H1 (cell line): ENCODE data around the gene HIVEP3. TPM values are rescaled to one million over a fixed set of nuclear protein-coding genes. Genes with fewer than 3 reads are reported as not detected.

ENCODE experiments used
- CTCF ChIA-PET: fragments of 300-600 bp; sonication (Branson Sonifier 250); formaldehyde crosslinking; loops from one replicate; lab custom pipeline; 2021; ENCODE audit not compliant: partially characterized antibody; lab: Charles Lee
- POLR2A ChIA-PET: fragments of 300-600 bp; sonication (Branson Sonifier 250); formaldehyde crosslinking; loops from one replicate; lab custom pipeline; 2021; ENCODE audit warnings: inconsistent platforms; ENCODE audit not compliant: partially characterized antibody; lab: Charles Lee
- DNase-seq, 2 experiments: peaks; one replicate each; pipeline versions ENCODE4 v3.0.0 to v3.0.0-alpha.2; 2010 to 2022; ENCODE audit warnings: low spot score in 2 of 2, low read depth in 1 of 2, mixed read lengths in 1 of 2
- FAIRE-seq: peaks from 2 replicates; lab custom pipeline; 2011; peaks lifted over from hg19 to GRCh38; lab: Jason Lieb, UNC
- H2AFZ ChIP-seq: 2 replicates; pipeline ENCODE4 v1.8.1; 2012; ENCODE audit warnings: low read length, inconsistent platforms
- H2AK5ac ChIP-seq: 2 replicates; pipeline ENCODE4 v1.6.1; 2013; ENCODE audit warnings: low read depth, low read length
- H2BK120ac ChIP-seq: replicated peaks from 2 replicates; pipeline ENCODE3; 2013; ENCODE audit warnings: low read depth, low read length, inconsistent platforms
- H2BK12ac ChIP-seq: 2 replicates; pipeline ENCODE4 v1.6.1; 2013; ENCODE audit warnings: low read depth, low read length
- H2BK15ac ChIP-seq: 2 replicates; pipeline ENCODE4 v1.6.1; 2013; ENCODE audit warnings: low read length
- H2BK20ac ChIP-seq: 2 replicates; pipeline ENCODE4 v1.6.1; 2013; ENCODE audit warnings: low read length
- H2BK5ac ChIP-seq: 2 replicates; pipeline ENCODE4 v1.6.1; 2013; ENCODE audit warnings: low read depth, low read length
- H3K14ac ChIP-seq: 2 replicates; pipeline ENCODE4 v1.6.1; 2013; ENCODE audit warnings: inconsistent platforms; ENCODE audit not compliant: insufficient read length
- H3K18ac ChIP-seq: 2 replicates; pipeline ENCODE4 v1.6.1; 2013; ENCODE audit warnings: low read length; ENCODE audit errors: extremely low read depth
- H3K23ac ChIP-seq: 2 replicates; pipeline ENCODE4 v1.6.1; 2013; ENCODE audit warnings: inconsistent platforms; ENCODE audit not compliant: insufficient read length
- H3K23me2 ChIP-seq: 2 replicates; pipeline ENCODE4 v1.6.1; 2013; ENCODE audit warnings: low read depth, low read length
- H3K27ac ChIP-seq: 2 replicates; pipeline ENCODE4 v1.6.1; 2011; ENCODE audit warnings: low read depth, low read length, inconsistent platforms
- H3K27me3 ChIP-seq, 4 experiments: replicated peaks in 1 of 4; 1 replicate in 1 of 4; 2 replicates in 3 of 4; pipeline versions ENCODE4 v1.6.1 to v1.8.1; 2011 to 2013; ENCODE audit warnings: low read length in 3 of 4, mild to moderate bottlenecking in 3 of 4, inconsistent platforms in 2 of 4, mixed read lengths in 2 of 4, moderate library complexity in 1 of 4; ENCODE audit not compliant: control insufficient read depth in 3 of 4, insufficient read depth in 3 of 4; ENCODE audit errors: extremely low read depth in 1 of 4
- H3K36me3 ChIP-seq, 4 experiments: 2 replicates each; pipeline versions ENCODE4 v1.6.1 to v1.8.1; 2011 to 2013; ENCODE audit warnings: mild to moderate bottlenecking in 4 of 4, low read length in 3 of 4, moderate library complexity in 2 of 4, control low read depth in 1 of 4, inconsistent platforms in 1 of 4; ENCODE audit not compliant: insufficient read depth in 4 of 4, control insufficient read depth in 2 of 4
- H3K4ac ChIP-seq: replicated peaks from 2 replicates; pipeline ENCODE3; 2013; ENCODE audit warnings: low read length, low read depth, mixed read lengths, inconsistent platforms; ENCODE audit not compliant: insufficient read length
- H3K4me1 ChIP-seq, 4 experiments: replicated peaks in 1 of 4; 1 replicate in 1 of 4; 2 replicates in 3 of 4; pipeline versions ENCODE4 v1.6.1 to v1.8.1; 2011 to 2013; ENCODE audit warnings: low read length in 3 of 4, inconsistent platforms in 2 of 4, mixed read lengths in 1 of 4; ENCODE audit not compliant: insufficient read depth in 4 of 4, control insufficient read depth in 3 of 4
- H3K4me2 ChIP-seq, 2 experiments: 2 replicates each; pipeline versions ENCODE4 v1.6.1 to v1.8.1; 2011 to 2013; ENCODE audit warnings: low read depth in 2 of 2, low read length in 2 of 2, control low read depth in 1 of 2, inconsistent platforms in 1 of 2, mild to moderate bottlenecking in 1 of 2; ENCODE audit not compliant: insufficient read depth in 1 of 2
- H3K4me3 ChIP-seq, 4 experiments: fragments of 200-600, 300-600 bp in 1 of 4; sonication (generic), shearing (Covaris generic), sonication (Bioruptor Twin) in 1 of 4; 2 replicates each; pipeline versions ENCODE4 v1.5.1 to v1.8.1; 2011 to 2016; ENCODE audit warnings: low read length in 4 of 4, low read depth in 3 of 4, control low read depth in 2 of 4, inconsistent platforms in 2 of 4, mild to moderate bottlenecking in 2 of 4, mixed read lengths in 1 of 4, moderate library complexity in 1 of 4; ENCODE audit not compliant: insufficient read depth in 2 of 4; ENCODE audit errors: extremely low read depth in 1 of 4
- H3K56ac ChIP-seq: replicated peaks from 2 replicates; pipeline ENCODE3; 2013; ENCODE audit warnings: low read depth, mild to moderate bottlenecking, mixed read lengths, low read length, inconsistent platforms; ENCODE audit not compliant: insufficient read length
- H3K79me1 ChIP-seq: 2 replicates; pipeline ENCODE4 v1.6.1; 2013; ENCODE audit warnings: low read depth, low read length, control low read depth
- H3K79me2 ChIP-seq, 2 experiments: 2 replicates each; pipeline versions ENCODE4 v1.6.1 to v1.8.1; 2012 to 2013; ENCODE audit warnings: low read length in 2 of 2, mild to moderate bottlenecking in 2 of 2, inconsistent platforms in 1 of 2; ENCODE audit not compliant: insufficient read depth in 2 of 2, control insufficient read depth in 1 of 2
- H3K9ac ChIP-seq, 4 experiments: replicated peaks in 1 of 4; 1 replicate in 1 of 4; 2 replicates in 3 of 4; pipeline versions ENCODE4 v1.6.1 to v1.8.1; 2011 to 2013; ENCODE audit warnings: low read depth in 3 of 4, low read length in 3 of 4, control low read depth in 2 of 4, mild to moderate bottlenecking in 2 of 4, moderate library complexity in 2 of 4, inconsistent platforms in 1 of 4; ENCODE audit errors: extremely low read depth in 1 of 4
- H3K9me3 ChIP-seq, 2 experiments: 2 replicates each; pipeline versions ENCODE4 v1.6.1 to v1.8.1; 2012 to 2013; ENCODE audit warnings: mild to moderate bottlenecking in 2 of 2, moderate library complexity in 2 of 2, control low read depth in 1 of 2, inconsistent platforms in 1 of 2, low read depth in 1 of 2, low read length in 1 of 2, mixed read lengths in 1 of 2; ENCODE audit not compliant: insufficient read depth in 2 of 2
- H4K20me1 ChIP-seq, 2 experiments: replicated peaks in 1 of 2; 2 replicates each; pipeline versions ENCODE3 to v1.8.1; 2011 to 2013; ENCODE audit warnings: inconsistent platforms in 2 of 2, low read length in 2 of 2, mild to moderate bottlenecking in 1 of 2; ENCODE audit not compliant: insufficient read depth in 2 of 2, control insufficient read depth in 1 of 2
- H4K5ac ChIP-seq: 2 replicates; pipeline ENCODE4 v1.6.1; 2013; ENCODE audit warnings: low read length, low read depth, mixed read lengths, inconsistent platforms; ENCODE audit not compliant: insufficient read length
- H4K8ac ChIP-seq: 2 replicates; pipeline ENCODE4 v1.8.0; 2013; ENCODE audit warnings: mild to moderate bottlenecking, moderate library complexity, low read length, inconsistent platforms; ENCODE audit not compliant: insufficient read depth; ENCODE audit errors: extremely low read depth
- H4K91ac ChIP-seq: replicated peaks from 2 replicates; pipeline ENCODE3; 2013; ENCODE audit warnings: low read length, mixed read lengths, inconsistent platforms; ENCODE audit not compliant: insufficient read length
- BACH1 ChIP-seq: IDR thresholded peaks from 2 replicates; pipeline ENCODE4 v1.6.1; 2012; ENCODE audit warnings: low read length, improper control_type of control experiment
- CEBPB ChIP-seq: IDR thresholded peaks from 2 replicates; pipeline ENCODE4 v1.6.1; 2012; ENCODE audit warnings: low read depth, low read length
- CHD2 ChIP-seq: IDR thresholded peaks from 2 replicates; pipeline ENCODE4 v1.6.1; 2012; ENCODE audit warnings: low read length, improper control_type of control experiment
- CREB1 ChIP-seq: IDR thresholded peaks from 2 replicates; pipeline ENCODE4 v1.6.1; 2012; ENCODE audit warnings: inconsistent platforms
- CTCF ChIP-seq, 3 experiments: IDR thresholded peaks; 1 replicate in 2 of 3; 2 replicates in 1 of 3; pipeline versions ENCODE4 v1.5.1 to v1.6.1; 2011; ENCODE audit warnings: low read length in 3 of 3, mild to moderate bottlenecking in 3 of 3, inconsistent platforms in 2 of 3, low read depth in 1 of 3, moderate library complexity in 1 of 3; ENCODE audit not compliant: insufficient read depth in 1 of 3; ENCODE audit errors: control extremely low read depth in 1 of 3
- FOSL1 ChIP-seq: IDR thresholded peaks from 2 replicates; pipeline ENCODE4 v1.6.1; 2011; ENCODE audit warnings: mild to moderate bottlenecking, low read depth, low read length, moderate library complexity; ENCODE audit not compliant: insufficient read depth
- GABPA ChIP-seq: IDR thresholded peaks from 2 replicates; pipeline ENCODE4 v1.6.1; 2011; ENCODE audit warnings: mild to moderate bottlenecking, low read length, moderate library complexity, borderline replicate concordance; ENCODE audit not compliant: insufficient read depth
- JUND ChIP-seq: IDR thresholded peaks from 2 replicates; pipeline ENCODE4 v1.6.1; 2011; ENCODE audit warnings: mild to moderate bottlenecking, improper control_type of control experiment, low read length
- MAX ChIP-seq: IDR thresholded peaks from 2 replicates; pipeline ENCODE4 v1.6.1; 2012; ENCODE audit warnings: inconsistent platforms
- PHF8 ChIP-seq: fragments of 200-600 bp; sonication (generic); conservative IDR thresholded peaks from 2 replicates; pipeline ENCODE4 v1.7.1; 2012; ENCODE audit warnings: low read depth, mild to moderate bottlenecking, inconsistent platforms, low read length, moderate library complexity
- POLR2AphosphoS5 ChIP-seq: IDR thresholded peaks from 2 replicates; pipeline ENCODE4 v1.6.1; 2011; ENCODE audit warnings: low read depth, low read length
- TAF1 ChIP-seq: IDR thresholded peaks from 2 replicates; pipeline ENCODE4 v1.6.1; 2011; ENCODE audit warnings: mild to moderate bottlenecking, low read depth, low read length
- ZNF274 ChIP-seq: IDR thresholded peaks from 2 replicates; pipeline ENCODE4 v1.7.0; 2012; ENCODE audit warnings: low read length, borderline replicate concordance; ENCODE audit errors: extremely low read depth
- WGBS, 2 experiments: shearing (Covaris generic) in 1 of 2; methylation state at CpG; one replicate each; pipeline versions ENCODE4 v1.1.6 to v1.1.7; 2013 to 2015; ENCODE audit warnings: low lambda C conversion rate in 2 of 2, mixed read lengths in 2 of 2, inconsistent platforms in 1 of 2, low coverage in 1 of 2, missing lambda C conversion rate in 1 of 2; ENCODE audit not compliant: insufficient replicate concordance in 2 of 2, insufficient coverage in 1 of 2, insufficient read length in 1 of 2; ENCODE audit errors: extremely low coverage in 1 of 2, missing lambda C conversion rate in 1 of 2; 5-methylcytosine and 5-hydroxymethylcytosine counted together
- polyA plus RNA-seq, 7 experiments: library from polyadenylated mRNA; depleted of rRNA in 3 of 7; stranded (reverse) in 5 of 7; unstranded in 2 of 7; fragments of >200 nt in 5 of 7; fragments of 200-250 nt in 2 of 7; gene quantifications; 1 replicate in 5 of 7; 2 replicates in 1 of 7; 4 replicates in 1 of 7; pipeline versions ENCODE4 v1.2.1 to v1.2.3, GENCODE V29; 2011 to 2013; ENCODE audit warnings: missing spikeins in 2 of 7, mixed read lengths in 2 of 7
- total RNA-seq: library from RNA; stranded (reverse); fragmentation: NEBNext Ultra II Directional; extraction: Animal tissue kit (Norgen Biotek cat#: 25700); gene quantifications from 2 replicates; pipeline ENCODE4 v1.2.1, GENCODE V29; 2021

Gene HIVEP3
- total and polyA plus RNA-seq, 2 of the 8 experiments (the other 6 are each of a cell fraction or from before 2014, with no cell fraction given) = 0.24 to 0.69 TPM

- Histone ChIP-seq H3K36me3 (no peaks in the 10 kb centered on the region), H4K91ac (no peak overlapping the region), H3K9ac (no peak overlapping the region), H3K23ac (no peak overlapping the region), H3K56ac (no peak overlapping the region), H2BK120ac (no peak overlapping the region), H4K20me1 (no peaks in the 10 kb centered on the region), H3K79me1 (no peaks in the 10 kb centered on the region; the same call in 1 of the 2 replicates), H4K8ac (no peak overlapping the region), H3K4ac (no peak overlapping the region), H3K4me1 (no peaks in the 10 kb centered on the region; a peak in 1 of 7 replicates), H3K79me2 (no peaks in the 10 kb centered on the region), H3K9me3 (no peaks in the 10 kb centered on the region), H2BK20ac (no peak overlapping the region), H3K14ac (no peak overlapping the region), H3K27me3 (no peaks in the 10 kb centered on the region), H2BK12ac (no peak overlapping the region), H3K23me2 (no peaks in the 10 kb centered on the region), H2BK5ac (no peak overlapping the region), H2BK15ac (no peak overlapping the region), H3K4me3 (no peak overlapping the region), H2AK5ac (no peak overlapping the region), H2AFZ (no peak overlapping the region), H4K5ac (no peak overlapping the region), H3K18ac (no peak overlapping the region), H3K4me2 (no peak overlapping the region), H3K27ac (no peak overlapping the region)
- FAIRE-seq (no peak), DNase-seq (no peak)
- 91% methylated on average over 9 of the region's 9 CpGs; no CpG with 5 or more reads in 1 of the 2 experiments for WGBS, 2 experiments
- ChIA-PET CTCF (no interaction called here), POLR2A (no interaction called here)
- no peak for TF ChIP-seq CHD2
- no peak for TF ChIP-seq FOSL1
- TF ChIP-seq PHF8 = no peak
- no peak for TF ChIP-seq MAX
- TF ChIP-seq CTCF (IDR thresholded peaks at IDR 0.05; ENCODE audit: control extremely low read depth in 1 of 3, insufficient read depth in 1 of 3, low read depth in 1 of 3, low read length in 3 of 3) = no peak
- TF ChIP-seq ZNF274 = no peak
- no peak for TF ChIP-seq TAF1
- no peak for TF ChIP-seq JUND
- TF ChIP-seq CREB1 = no peak
- TF ChIP-seq BACH1 = no peak
- no peak for TF ChIP-seq CEBPB
- TF ChIP-seq GABPA = no peak
- no peak for TF ChIP-seq POLR2AphosphoS5
Observed at GRCh38 chr1:41629571-41629970, 289.2 kb downstream of the HIVEP3 start.
